HG02884 (cell line): Measurements from ENCODE around the gene ACSM2A.
A peak's percentile ranks its signal among the peaks of the same experiment; 100 is the strongest.
"Not testable (repeated sequence)": the region's sequence is repeated elsewhere in the genome, so short reads cannot be mapped to it uniquely, and the experiment has no call there.

ENCODE experiments used
- ATAC-seq: cut with Tn5 transposase; IDR thresholded peaks from one replicate; pipeline ENCODE4 v1.9.1; 2021; ENCODE audit warnings: mild to moderate bottlenecking, moderate library complexity; ENCODE audit not compliant: unreplicated experiment

The ACSM2A gene

GRCh38 chr16:20451364-20451763 lies at the start of gene ACSM2A:
Gene ACSM2A, plus strand, starts transcription at chr16:20451521. Its CDS starts 8,594 bp downstream, at chr16:20460115.
- not testable (repeated sequence) for ATAC-seq

- ATAC-seq: no peak
Observed at GRCh38 chr16:20402651-20403050, 48.7 kb upstream of the ACSM2A start.

GRCh38 chr16:20404637-20405036 lies 46.7 kb upstream of the ACSM2A start, which contains the start of gene PDILT:
Gene PDILT, minus strand, starts transcription at chr16:20404737. Its CDS starts 5,437 bp downstream, at chr16:20399300.
- no peak for ATAC-seq

GRCh38 chr16:20409398-20410120 lies 41.8 kb upstream of the ACSM2A start, which contains the start of gene ACSM5:
Gene ACSM5, plus strand, starts transcription at chr16:20409534. Its CDS starts 1,951 bp downstream, at chr16:20411485.
- peak; percentile 32 for ATAC-seq

GRCh38 chr16:20410121-20410723 lies 41.1 kb upstream of the ACSM2A start:
- peak; percentile 78 for ATAC-seq

- ATAC-seq: no peak
Observed at GRCh38 chr16:20411055-20411454, 40.3 kb upstream of the ACSM2A start.

GRCh38 chr16:20415541-20415940 lies 35.8 kb upstream of the ACSM2A start:
- ATAC-seq: no peak

GRCh38 chr16:20419093-20419492 lies 32.2 kb upstream of the ACSM2A start:
- not testable (repeated sequence) for ATAC-seq

GRCh38 chr16:20421748-20422147 lies 29.6 kb upstream of the ACSM2A start:
- not testable (repeated sequence) for ATAC-seq

GRCh38 chr16:20423772-20424128 lies 27.6 kb upstream of the ACSM2A start:
- not testable (repeated sequence) for ATAC-seq

GRCh38 chr16:20424129-20424866 lies 27.0 kb upstream of the ACSM2A start:
- no peak for ATAC-seq

GRCh38 chr16:20427401-20427797 lies 23.9 kb upstream of the ACSM2A start:
- not testable (repeated sequence) for ATAC-seq

GRCh38 chr16:20429499-20429898 lies 21.8 kb upstream of the ACSM2A start:
- ATAC-seq: not testable (repeated sequence)

- ATAC-seq: not testable (repeated sequence)
Observed at GRCh38 chr16:20430480-20430879, 20.8 kb upstream of the ACSM2A start.

GRCh38 chr16:20430948-20431347 lies 20.4 kb upstream of the ACSM2A start:
- no peak for ATAC-seq

- ATAC-seq: not testable (repeated sequence)
Observed at GRCh38 chr16:20438950-20439349, 12.4 kb upstream of the ACSM2A start.

- ATAC-seq: not testable (repeated sequence)
Observed at GRCh38 chr16:20439820-20440231, 11.5 kb upstream of the ACSM2A start.

- not testable (repeated sequence) for ATAC-seq
Observed at GRCh38 chr16:20440731-20441130, 10.6 kb upstream of the ACSM2A start.

- ATAC-seq: no peak
Observed at GRCh38 chr16:20441191-20441590, 10.1 kb upstream of the ACSM2A start.

- not testable (repeated sequence) for ATAC-seq
Observed at GRCh38 chr16:20441859-20442258, 9.5 kb upstream of the ACSM2A start.

- ATAC-seq: not testable (repeated sequence)
Observed at GRCh38 chr16:20446652-20447393, 4.5 kb upstream of the ACSM2A start.
